Measurements from ENCODE around the gene ZBTB2.
"Not testable (repeated sequence)": the region's sequence is repeated elsewhere in the genome, so short reads cannot be mapped to it uniquely, and the experiment has no call there.

ZBTB2 gene

GRCh38 chr6:151374036-151374683, 17.2 kb downstream of the ZBTB2 start:
- Mint-ChIP-seq H3K9me3 (no peaks in the 10 kb centered on the region), H3K27me3 (no peaks in the 10 kb centered on the region), H3K4me1 (ENCODE audit: low read depth) (peaks cover 68% of the 10 kb centered on the region), H3K4me3 (peak overlapping the region; percentile 52), H3K27ac (peak overlapping the region; percentile 87), H3K36me3 (ENCODE audit: low read depth) (peaks cover 49% of the 10 kb centered on the region)
- DNase-seq: no peak

GRCh38 chr6:151372164-151372563, 19.2 kb downstream of the ZBTB2 start:
- H3K4me1 Mint-ChIP-seq (ENCODE audit: low read depth): peaks cover 56% of the 10 kb centered on the region
- H3K9me3 Mint-ChIP-seq: no peaks in the 10 kb centered on the region
- peaks cover 64% of the 10 kb centered on the region for H3K36me3 Mint-ChIP-seq (ENCODE audit: low read depth)
- H3K27me3 Mint-ChIP-seq: no peaks in the 10 kb centered on the region
- H3K4me3 Mint-ChIP-seq: peak overlapping the region; percentile 47
- H3K27ac Mint-ChIP-seq: peak overlapping the region; percentile 85
- no peak for DNase-seq

DNA sequence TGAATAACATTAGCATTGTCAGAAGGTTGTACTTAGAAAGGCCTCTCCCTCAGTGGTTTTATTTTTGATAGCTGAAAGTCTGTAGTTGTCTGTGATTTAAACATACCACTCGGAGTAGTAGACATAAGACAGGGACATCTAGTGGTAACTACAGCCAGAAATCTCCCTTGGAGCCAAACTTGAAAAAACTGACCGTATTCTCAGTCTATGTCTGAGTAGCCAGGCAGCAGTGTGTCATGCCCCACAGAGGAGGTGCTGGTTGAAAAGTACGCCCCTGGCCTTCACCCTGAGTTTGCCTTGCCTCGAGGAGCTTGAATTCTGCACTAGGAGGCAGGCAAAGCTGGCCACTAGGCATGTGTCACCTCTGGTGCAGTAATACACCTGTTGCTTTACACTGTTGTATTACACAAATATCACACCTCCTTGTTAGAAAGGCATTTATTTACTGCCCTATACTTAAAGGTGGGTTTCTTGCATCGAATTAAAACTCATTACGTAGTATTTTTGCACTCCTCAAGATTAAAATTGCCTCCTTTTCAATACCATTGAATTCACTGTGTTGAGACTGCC, 20.8 kb downstream of the ZBTB2 start:
- Mint-ChIP-seq H3K27ac (peak overlapping the region; percentile 85), H3K9me3 (no peaks in the 10 kb centered on the region)
- DNase-seq: no peak

GRCh38 chr6:151365233-151365632, 26.1 kb downstream of the ZBTB2 start:
- Mint-ChIP-seq H3K36me3 (ENCODE audit: low read depth) (peaks cover 87% of the 10 kb centered on the region), H3K27ac (peak overlapping the region; percentile 44), H3K27me3 (no peaks in the 10 kb centered on the region), H3K4me1 (ENCODE audit: low read depth) (no peaks in the 10 kb centered on the region), H3K9me3 (no peaks in the 10 kb centered on the region), H3K4me3 (no peak overlapping the region)
- no peak for DNase-seq

More for the DNA sequence above, 20.8 kb downstream of the ZBTB2 start:
- peaks cover 40% of the 10 kb centered on the region for H3K4me1 Mint-ChIP-seq (ENCODE audit: low read depth)
- no peaks in the 10 kb centered on the region for H3K27me3 Mint-ChIP-seq
- H3K36me3 Mint-ChIP-seq (ENCODE audit: low read depth): peaks cover 77% of the 10 kb centered on the region
- H3K4me3 Mint-ChIP-seq: no peak overlapping the region

GRCh38 chr6:151359486-151359885, 31.9 kb downstream of the ZBTB2 start:
- Mint-ChIP-seq H3K36me3 (ENCODE audit: low read depth) (peaks cover 58% of the 10 kb centered on the region), H3K4me3 (no peak overlapping the region), H3K27me3 (no peaks in the 10 kb centered on the region), H3K27ac (no peak overlapping the region), H3K9me3 (no peaks in the 10 kb centered on the region), H3K4me1 (ENCODE audit: low read depth) (peaks cover 14% of the 10 kb centered on the region)
- no peak for DNase-seq

GRCh38 chr6:151358475-151358874, 32.9 kb downstream of the ZBTB2 start:
- H3K4me1 Mint-ChIP-seq (ENCODE audit: low read depth): peaks cover 14% of the 10 kb centered on the region
- H3K27me3 Mint-ChIP-seq: no peaks in the 10 kb centered on the region
- no peaks in the 10 kb centered on the region for H3K9me3 Mint-ChIP-seq
- H3K4me3 Mint-ChIP-seq: no peak overlapping the region
- no peak overlapping the region for H3K27ac Mint-ChIP-seq
- H3K36me3 Mint-ChIP-seq (ENCODE audit: low read depth): peaks cover 51% of the 10 kb centered on the region
- no peak for DNase-seq

- Mint-ChIP-seq H3K27me3 (no peaks in the 10 kb centered on the region), H3K4me1 (ENCODE audit: low read depth) (peaks cover 14% of the 10 kb centered on the region), H3K4me3 (no peak overlapping the region), H3K36me3 (ENCODE audit: low read depth) (peaks cover 46% of the 10 kb centered on the region), H3K27ac (no peak overlapping the region), H3K9me3 (no peaks in the 10 kb centered on the region)
- DNase-seq: no peak
Observed at GRCh38 chr6:151357758-151358436, 33.5 kb downstream of the ZBTB2 start.

- not testable (repeated sequence) for H3K9me3 Mint-ChIP-seq, H3K27ac Mint-ChIP-seq, DNase-seq, H3K4me3 Mint-ChIP-seq, H3K27me3 Mint-ChIP-seq
- Mint-ChIP-seq H3K36me3 (ENCODE audit: low read depth) (peaks cover 37% of the 10 kb centered on the region), H3K4me1 (ENCODE audit: low read depth) (peaks cover 14% of the 10 kb centered on the region)
Observed at GRCh38 chr6:151356983-151357382, 34.4 kb downstream of the ZBTB2 start.

- Mint-ChIP-seq H3K4me3 (no peak overlapping the region), H3K27ac (no peak overlapping the region), H3K27me3 (no peaks in the 10 kb centered on the region)
Observed at GRCh38 chr6:151353795-151354194, 37.6 kb downstream of the ZBTB2 start.

GRCh38 chr6:151352410-151353396, 38.7 kb downstream of the ZBTB2 start:
- Mint-ChIP-seq H3K27me3 (no peaks in the 10 kb centered on the region), H3K27ac (no peak overlapping the region), H3K4me3 (no peak overlapping the region), H3K36me3 (ENCODE audit: low read depth) (peaks cover 2% of the 10 kb centered on the region), H3K9me3 (no peaks in the 10 kb centered on the region), H3K4me1 (ENCODE audit: low read depth) (peaks cover 4% of the 10 kb centered on the region)
- DNase-seq: no peak

More at GRCh38 chr6:151353795-151354194, 37.6 kb downstream of the ZBTB2 start:
- DNase-seq: no peak
- Mint-ChIP-seq H3K36me3 (ENCODE audit: low read depth) (peaks cover 11% of the 10 kb centered on the region), H3K9me3 (no peaks in the 10 kb centered on the region), H3K4me1 (ENCODE audit: low read depth) (peaks cover 14% of the 10 kb centered on the region)

DNA sequence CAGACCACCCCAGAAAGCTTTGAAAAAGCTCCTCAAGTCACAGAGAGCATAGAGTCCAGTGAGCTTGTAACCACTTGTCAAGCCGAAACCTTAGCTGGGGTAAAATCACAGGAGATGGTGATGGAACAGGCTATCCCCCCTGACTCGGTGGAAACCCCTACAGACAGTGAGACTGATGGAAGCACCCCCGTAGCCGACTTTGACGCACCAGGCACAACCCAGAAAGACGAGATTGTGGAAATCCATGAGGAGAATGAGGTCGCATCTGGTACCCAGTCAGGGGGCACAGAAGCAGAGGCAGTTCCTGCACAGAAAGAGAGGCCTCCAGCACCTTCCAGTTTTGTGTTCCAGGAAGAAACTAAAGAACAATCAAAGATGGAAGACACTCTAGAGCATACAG, 39.6 kb downstream of the ZBTB2 start:
- no peaks in the 10 kb centered on the region for H3K4me1 Mint-ChIP-seq (ENCODE audit: low read depth)
- no peak overlapping the region for H3K4me3 Mint-ChIP-seq
- H3K27ac Mint-ChIP-seq: no peak overlapping the region
- no peaks in the 10 kb centered on the region for H3K9me3 Mint-ChIP-seq
- DNase-seq: no peak
- peaks cover 2% of the 10 kb centered on the region for H3K36me3 Mint-ChIP-seq (ENCODE audit: low read depth)
- no peaks in the 10 kb centered on the region for H3K27me3 Mint-ChIP-seq

DNA sequence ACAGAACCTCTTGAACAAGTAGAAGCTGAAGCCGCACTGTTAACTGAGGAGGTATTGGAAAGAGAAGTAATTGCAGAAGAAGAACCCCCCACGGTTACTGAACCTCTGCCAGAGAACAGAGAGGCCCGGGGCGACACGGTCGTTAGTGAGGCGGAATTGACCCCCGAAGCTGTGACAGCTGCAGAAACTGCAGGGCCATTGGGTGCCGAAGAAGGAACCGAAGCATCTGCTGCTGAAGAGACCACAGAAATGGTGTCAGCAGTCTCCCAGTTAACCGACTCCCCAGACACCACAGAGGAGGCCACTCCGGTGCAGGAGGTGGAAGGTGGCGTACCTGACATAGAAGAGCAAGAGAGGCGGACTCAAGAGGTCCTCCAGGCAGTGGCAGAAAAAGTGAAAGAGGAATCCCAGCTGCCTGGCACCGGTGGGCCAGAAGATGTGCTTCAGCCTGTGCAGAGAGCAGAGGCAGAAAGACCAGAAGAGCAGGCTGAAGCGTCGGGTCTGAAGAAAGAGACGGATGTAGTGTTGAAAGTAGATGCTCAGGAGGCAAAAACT, 40.1 kb downstream of the ZBTB2 start:
- Mint-ChIP-seq H3K27ac (no peak overlapping the region), H3K36me3 (ENCODE audit: low read depth) (peaks cover 2% of the 10 kb centered on the region), H3K9me3 (no peaks in the 10 kb centered on the region), H3K4me1 (ENCODE audit: low read depth) (no peaks in the 10 kb centered on the region), H3K4me3 (no peak overlapping the region), H3K27me3 (no peaks in the 10 kb centered on the region)
- DNase-seq: no peak

DNA sequence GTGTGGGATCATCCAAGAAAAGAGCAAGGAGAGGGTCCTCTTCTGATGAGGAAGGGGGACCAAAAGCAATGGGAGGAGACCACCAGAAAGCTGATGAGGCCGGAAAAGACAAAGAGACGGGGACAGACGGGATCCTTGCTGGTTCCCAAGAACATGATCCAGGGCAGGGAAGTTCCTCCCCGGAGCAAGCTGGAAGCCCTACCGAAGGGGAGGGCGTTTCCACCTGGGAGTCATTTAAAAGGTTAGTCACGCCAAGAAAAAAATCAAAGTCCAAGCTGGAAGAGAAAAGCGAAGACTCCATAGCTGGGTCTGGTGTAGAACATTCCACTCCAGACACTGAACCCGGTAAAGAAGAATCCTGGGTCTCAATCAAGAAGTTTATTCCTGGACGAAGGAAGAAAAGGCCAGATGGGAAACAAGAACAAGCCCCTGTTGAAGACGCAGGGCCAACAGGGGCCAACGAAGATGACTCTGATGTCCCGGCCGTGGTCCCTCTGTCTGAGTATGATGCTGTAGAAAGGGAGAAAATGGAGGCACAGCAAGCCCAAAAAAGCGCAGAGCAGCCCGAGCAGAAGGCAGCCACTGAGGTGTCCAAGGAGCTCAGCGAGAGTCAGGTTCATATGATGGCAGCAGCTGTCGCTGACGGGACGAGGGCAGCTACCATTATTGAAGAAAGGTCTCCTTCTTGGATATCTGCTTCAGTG, 40.8 kb downstream of the ZBTB2 start:
- peaks cover 1% of the 10 kb centered on the region for H3K36me3 Mint-ChIP-seq (ENCODE audit: low read depth)
- DNase-seq: no peak
- H3K4me1 Mint-ChIP-seq (ENCODE audit: low read depth): no peaks in the 10 kb centered on the region
- no peak overlapping the region for H3K27ac Mint-ChIP-seq
- no peaks in the 10 kb centered on the region for H3K27me3 Mint-ChIP-seq
- H3K9me3 Mint-ChIP-seq: no peaks in the 10 kb centered on the region
- H3K4me3 Mint-ChIP-seq: no peak overlapping the region
